NCI-H1694 (cell line): ENCODE measurements around the gene SLC6A13.
"Not testable (repeated sequence)": the region's sequence is repeated elsewhere in the genome, so short reads cannot be mapped to it uniquely, and the experiment has no call there.

Experiments
- DNase-seq: peaks from one replicate; lab custom pipeline; 2025; lab: John Stamatoyannopoulos, UW

Gene SLC6A13

GRCh38 chr12:197911-198695 is 64.5 kb downstream of the SLC6A13 start:
- no peak for DNase-seq

GRCh38 chr12:197347-197746 is 65.3 kb downstream of the SLC6A13 start:
- no peak for DNase-seq

GRCh38 chr12:196436-196835 is 66.2 kb downstream of the SLC6A13 start:
- no peak for DNase-seq

GRCh38 chr12:195951-196350 is 66.7 kb downstream of the SLC6A13 start:
- no peak for DNase-seq

GRCh38 chr12:195156-195555 is 67.5 kb downstream of the SLC6A13 start:
- no peak for DNase-seq

GRCh38 chr12:194276-194675 is 68.4 kb downstream of the SLC6A13 start:
- no peak for DNase-seq

GRCh38 chr12:193261-193660 is 69.4 kb downstream of the SLC6A13 start:
- no peak for DNase-seq

GRCh38 chr12:191541-191940 is 71.1 kb downstream of the SLC6A13 start:
- DNase-seq = no peak

- DNase-seq = no peak
These were observed 71.8 kb downstream of the SLC6A13 start for GRCh38 chr12:190881-191280.

- no peak for DNase-seq
These were observed 73.0 kb downstream of the SLC6A13 start for GRCh38 chr12:189622-189962.

GRCh38 chr12:188910-189621 is 73.6 kb downstream of the SLC6A13 start:
- DNase-seq = peak; percentile 36

- DNase-seq = not testable (repeated sequence)
These were observed 74.4 kb downstream of the SLC6A13 start for GRCh38 chr12:187986-188909.

- no peak for DNase-seq
These were observed 76.5 kb downstream of the SLC6A13 start for GRCh38 chr12:186006-186625.

GRCh38 chr12:185576-185955 is 77.1 kb downstream of the SLC6A13 start:
- no peak for DNase-seq

GRCh38 chr12:184811-185575 is 77.6 kb downstream of the SLC6A13 start:
- no peak for DNase-seq

- no peak for DNase-seq
These were observed 80.2 kb downstream of the SLC6A13 start for GRCh38 chr12:182381-182892.

GRCh38 chr12:181921-182320 is 80.7 kb downstream of the SLC6A13 start:
- no peak for DNase-seq

- DNase-seq = no peak
These were observed 82.2 kb downstream of the SLC6A13 start for GRCh38 chr12:180445-180844.

- no peak for DNase-seq
These were observed 82.8 kb downstream of the SLC6A13 start for GRCh38 chr12:179885-180284.

GRCh38 chr12:179131-179884 is 83.3 kb downstream of the SLC6A13 start:
- DNase-seq = peak; percentile 69

- DNase-seq = no peak
These were observed 83.9 kb downstream of the SLC6A13 start for GRCh38 chr12:178829-179109.
